Upper lobe of right lung (tissue), 1 donor: ENCODE data around the gene PHF21B. TPM values are rescaled to one million over a fixed set of nuclear protein-coding genes. Genes with fewer than 3 reads are reported as not detected.

Experiments used
- ATAC-seq: fragments of 200-7000 bp; cut with Tn5 transposase; one replicate; pipeline ENCODE4 v1.9.1; 2020; ENCODE audit warnings: mild to moderate bottlenecking, moderate library complexity
- DNase-seq: peaks from one replicate; pipeline ENCODE4 v3.0.0-alpha.2; 2020
- H3K27ac ChIP-seq: fragments of 200-600 bp; one replicate; pipeline ENCODE4 v1.8.0; 2022
- H3K27me3 ChIP-seq: fragments of 200-600 bp; one replicate; pipeline ENCODE4 v1.8.0; 2022; ENCODE audit warnings: mild to moderate bottlenecking
- H3K36me3 ChIP-seq: fragments of 200-600 bp; one replicate; pipeline ENCODE4 v1.8.0; 2022
- H3K4me1 ChIP-seq: fragments of 200-600 bp; one replicate; pipeline ENCODE4 v1.8.0; 2022
- H3K4me3 ChIP-seq: fragments of 200-600 bp; one replicate; pipeline ENCODE4 v1.8.0; 2022; ENCODE audit warnings: mild to moderate bottlenecking
- H3K9me3 ChIP-seq: fragments of 200-600 bp; one replicate; pipeline ENCODE4 v1.8.0; 2022
- CTCF ChIP-seq: fragments of 200-600 bp; IDR thresholded peaks from one replicate; pipeline ENCODE4 v1.8.0; 2022; ENCODE audit warnings: antibody characterized with exemption
- intact Hi-C: fragments of 100-400 bp; cut with DNase I; formaldehyde crosslinking; loops from one replicate; pipeline ENCODE4 v1.11.0; 2022
- total RNA-seq: library from RNA; stranded (reverse); fragmentation: NEBNext Ultra II Directional; extraction: Animal tissue kit (Norgen Biotek cat#: 25700); gene quantifications from one replicate; pipeline ENCODE4 v1.2.1, GENCODE V29; 2021
- donor health status: DM: no; HTN: yes; CAD: no; lungs with severe emphysema.

The PHF21B gene
- total RNA-seq, 1 donor from 2014 or later, result 0.12 TPM

GRCh38 chr22:44876921-44877320 is 132.9 kb downstream of the PHF21B start:
- Histone ChIP-seq H3K4me3 (no peak overlapping the region), H3K36me3 (no peaks in the 10 kb centered on the region), H3K27me3 (peaks cover 3% of the 10 kb centered on the region), H3K4me1 (no peaks in the 10 kb centered on the region), H3K9me3 (no peaks in the 10 kb centered on the region), H3K27ac (no peak overlapping the region)
- no peak for ATAC-seq
- no peak for TF ChIP-seq CTCF
- peak; percentile 23 for DNase-seq
- intact Hi-C loops, result no loop called here

- ATAC-seq, result no peak
- no peaks in the 10 kb centered on the region for H3K9me3 ChIP-seq
- H3K27ac ChIP-seq, result no peak overlapping the region
- intact Hi-C loops, result no loop called here
- no peak for DNase-seq
- H3K4me1 ChIP-seq, result no peaks in the 10 kb centered on the region
- H3K36me3 ChIP-seq, result no peaks in the 10 kb centered on the region
- no peak for TF ChIP-seq CTCF
- no peak overlapping the region for H3K4me3 ChIP-seq
- H3K27me3 ChIP-seq, result no peaks in the 10 kb centered on the region
These were observed 138.0 kb downstream of the PHF21B start for GRCh38 chr22:44871782-44872181.

- no peak for DNase-seq
- peak; percentile 16 for ATAC-seq
- intact Hi-C loops, result no loop called here
These were observed 139.8 kb downstream of the PHF21B start for GRCh38 chr22:44870021-44870420.

GRCh38 chr22:44869196-44869595 is 140.6 kb downstream of the PHF21B start:
- intact Hi-C loops, result no loop called here
- Histone ChIP-seq H3K27me3 (no peaks in the 10 kb centered on the region), H3K27ac (no peak overlapping the region), H3K4me1 (no peaks in the 10 kb centered on the region), H3K4me3 (no peak overlapping the region), H3K9me3 (no peaks in the 10 kb centered on the region), H3K36me3 (no peaks in the 10 kb centered on the region)
- no peak for TF ChIP-seq CTCF
- ATAC-seq (no peak), DNase-seq (no peak)

More at GRCh38 chr22:44870021-44870420, 139.8 kb downstream of the PHF21B start:
- Histone ChIP-seq H3K36me3 (no peaks in the 10 kb centered on the region), H3K27me3 (no peaks in the 10 kb centered on the region), H3K4me3 (no peak overlapping the region), H3K4me1 (no peaks in the 10 kb centered on the region), H3K27ac (no peak overlapping the region), H3K9me3 (no peaks in the 10 kb centered on the region)
- no peak for TF ChIP-seq CTCF

GRCh38 chr22:44865193-44866057 is 144.4 kb downstream of the PHF21B start:
- H3K4me3 ChIP-seq, result no peak overlapping the region
- ATAC-seq (no peak), DNase-seq (no peak)
- no peak for TF ChIP-seq CTCF
- no peak overlapping the region for H3K27ac ChIP-seq
- H3K36me3 ChIP-seq, result no peaks in the 10 kb centered on the region
- intact Hi-C loops, result no loop called here
- no peaks in the 10 kb centered on the region for H3K27me3 ChIP-seq
- no peaks in the 10 kb centered on the region for H3K9me3 ChIP-seq
- no peaks in the 10 kb centered on the region for H3K4me1 ChIP-seq
